HCEC 1CT (cell line): ENCODE data around the gene OSTN.
A peak's percentile ranks its signal among the peaks of the same experiment; 100 is the strongest.
"Not testable (repeated sequence)": the region's sequence is repeated elsewhere in the genome, so short reads cannot be mapped to it uniquely, and the experiment has no call there.

ENCODE experiments used
- DNase-seq: peaks from one replicate; pipeline ENCODE4 v3.0.0-alpha.2; 2017

Gene OSTN

DNA sequence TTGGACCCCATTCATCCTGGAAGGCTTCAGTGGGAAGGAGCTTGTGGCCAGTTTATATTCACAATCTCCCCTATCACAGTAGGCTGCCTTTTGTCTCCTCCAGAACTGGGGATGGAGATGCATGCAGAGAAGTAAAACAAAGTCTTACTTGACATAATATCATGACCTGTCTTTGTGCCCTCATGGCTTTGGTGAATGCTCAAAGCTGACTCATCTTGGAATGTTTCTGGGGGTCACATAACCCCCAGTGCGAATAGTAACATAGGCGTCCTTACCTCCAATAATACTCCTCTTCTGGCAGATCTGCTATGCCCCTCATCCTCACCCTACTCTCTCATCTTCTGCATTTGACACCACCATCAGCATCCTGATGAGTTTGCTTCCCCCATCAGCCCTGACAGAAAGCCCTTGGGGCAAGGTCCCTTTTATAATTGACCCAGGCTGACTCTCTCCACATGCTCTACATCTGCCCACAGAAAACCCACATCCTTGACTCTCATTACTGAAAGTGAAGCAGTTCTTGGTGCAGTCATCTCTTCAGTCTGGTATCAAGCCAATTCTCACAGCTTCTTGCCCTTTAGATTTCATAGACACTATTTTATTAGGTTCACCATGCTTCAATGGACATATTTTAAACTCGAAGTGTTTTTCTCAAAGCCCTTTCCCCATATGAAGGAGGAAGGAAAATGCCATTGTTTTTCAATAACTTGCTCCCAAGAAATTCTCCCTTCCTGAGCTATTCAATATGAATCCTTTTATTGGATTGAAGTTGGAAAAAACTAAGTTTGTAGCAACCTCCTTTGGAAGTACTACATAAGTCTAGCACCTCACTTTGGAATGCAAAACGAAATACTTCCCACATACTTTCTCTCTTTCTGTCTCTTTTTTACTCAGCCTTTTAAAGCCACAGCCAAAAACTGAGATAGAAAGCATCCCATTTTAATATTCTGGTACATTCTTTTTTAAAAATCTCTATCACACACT is 36.6 kb downstream of the OSTN start:
- peak; percentile 72 for DNase-seq

DNA sequence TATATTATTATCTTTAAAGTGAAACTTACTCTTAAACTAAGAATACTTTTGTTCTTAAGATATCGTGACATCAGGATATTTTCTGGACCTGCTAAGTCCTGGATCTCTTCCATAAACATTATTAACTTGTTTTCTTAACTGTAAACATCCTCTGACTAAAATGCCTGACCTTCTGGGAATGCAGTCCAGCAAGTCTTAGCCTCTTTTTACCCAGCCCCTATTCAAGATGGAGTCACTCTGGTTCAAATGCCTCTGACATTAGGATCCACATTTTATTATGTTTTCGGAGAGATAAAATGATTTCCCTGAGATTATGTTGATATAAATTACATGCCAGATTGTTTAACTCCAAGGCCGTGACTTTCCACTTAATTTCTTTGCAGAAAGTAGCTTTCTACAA is 37.6 kb downstream of the OSTN start:
- DNase-seq: peak; percentile 59

DNA sequence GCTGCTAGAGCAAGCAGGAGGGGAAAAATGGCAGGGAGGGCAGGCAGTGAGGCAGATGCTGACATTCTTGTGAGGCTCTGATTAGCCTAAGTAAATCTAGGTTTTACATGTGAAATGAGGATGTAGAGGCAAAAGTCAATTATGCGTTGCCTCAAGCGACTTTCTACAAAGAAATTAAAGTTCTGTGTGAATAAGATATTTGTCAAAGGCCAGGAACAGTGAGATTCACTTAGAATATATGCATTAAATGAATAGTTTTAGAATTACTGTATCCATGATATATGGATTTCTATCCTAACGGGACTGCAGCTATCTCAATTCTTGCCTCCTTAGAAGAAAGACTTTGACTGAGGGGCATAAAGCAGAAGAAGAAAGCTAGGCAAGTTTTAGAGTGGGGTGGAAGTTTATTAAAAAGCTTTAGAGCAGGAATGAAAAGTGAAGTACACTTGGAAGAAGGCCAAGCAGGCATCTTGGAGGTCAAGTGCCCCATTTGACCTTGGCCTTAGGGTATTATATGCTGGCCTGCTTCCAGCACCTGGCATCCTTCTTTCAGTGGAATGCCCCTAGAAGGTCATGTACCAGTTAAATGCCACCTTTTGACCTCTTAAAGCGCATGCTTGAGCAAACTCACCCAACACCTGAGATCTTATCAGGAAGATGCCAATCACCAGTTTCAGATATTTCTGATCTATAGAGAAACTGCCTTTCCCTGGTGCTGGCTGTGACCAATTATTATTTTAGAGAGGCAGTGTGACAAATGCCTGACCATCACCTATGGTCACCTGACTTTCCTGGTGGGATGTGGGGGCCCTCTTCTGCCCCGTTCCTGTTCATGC is 38.2 kb downstream of the OSTN start:
- DNase-seq: no peak

DNA sequence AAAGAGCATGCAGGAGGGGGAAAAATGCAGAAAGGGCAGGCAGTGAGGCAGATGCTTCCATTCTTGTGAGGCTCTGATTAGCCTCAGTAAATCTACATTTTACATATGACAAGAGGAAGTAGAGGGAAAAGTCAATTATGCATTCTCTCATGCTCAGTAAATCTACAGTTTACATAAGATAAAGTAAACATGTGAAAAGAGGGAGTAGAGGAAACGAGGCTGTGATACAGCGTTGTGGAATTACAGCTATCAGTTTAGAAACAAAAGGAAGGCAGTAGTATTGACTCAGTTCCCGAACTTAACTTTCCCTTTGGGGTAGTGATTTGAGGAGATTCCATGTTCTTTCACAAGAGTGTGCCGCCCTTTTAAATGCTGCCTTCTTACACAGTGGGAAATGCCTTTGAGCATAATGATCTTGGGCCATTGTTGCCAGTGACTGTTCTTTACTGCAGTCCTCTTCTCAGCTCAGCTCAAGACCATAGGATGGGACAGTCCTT is 39.3 kb downstream of the OSTN start:
- DNase-seq: peak; percentile 81

DNA sequence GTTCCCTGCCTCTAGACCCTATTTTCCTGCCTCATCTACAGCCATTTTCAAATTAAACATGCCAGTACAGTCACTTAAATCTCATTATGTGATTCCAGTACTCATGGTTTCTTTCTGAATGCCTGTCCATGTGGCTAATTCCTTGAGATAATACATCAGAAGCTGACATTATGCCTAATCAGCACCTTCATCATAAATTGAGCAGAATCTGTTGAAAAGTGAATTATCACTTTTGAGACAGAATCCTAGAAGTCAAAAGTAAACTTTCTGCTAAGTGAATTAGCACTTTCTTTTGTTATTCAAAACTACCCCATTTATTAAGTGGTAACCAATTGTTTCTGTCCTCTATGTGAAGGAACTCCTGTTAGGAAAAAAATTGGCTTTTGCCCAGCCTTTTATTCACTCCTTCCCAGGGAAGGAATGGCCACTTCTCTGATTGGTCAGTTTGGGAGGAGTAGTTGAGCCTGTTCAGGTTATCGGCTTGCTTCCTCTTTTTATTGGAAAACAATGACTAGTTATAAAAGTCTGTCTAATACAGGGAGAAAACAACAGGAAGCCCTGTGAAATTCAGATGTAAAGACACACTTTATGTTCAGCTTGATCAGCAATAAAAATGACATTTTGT is 40.5 kb downstream of the OSTN start:
- no peak for DNase-seq

DNA sequence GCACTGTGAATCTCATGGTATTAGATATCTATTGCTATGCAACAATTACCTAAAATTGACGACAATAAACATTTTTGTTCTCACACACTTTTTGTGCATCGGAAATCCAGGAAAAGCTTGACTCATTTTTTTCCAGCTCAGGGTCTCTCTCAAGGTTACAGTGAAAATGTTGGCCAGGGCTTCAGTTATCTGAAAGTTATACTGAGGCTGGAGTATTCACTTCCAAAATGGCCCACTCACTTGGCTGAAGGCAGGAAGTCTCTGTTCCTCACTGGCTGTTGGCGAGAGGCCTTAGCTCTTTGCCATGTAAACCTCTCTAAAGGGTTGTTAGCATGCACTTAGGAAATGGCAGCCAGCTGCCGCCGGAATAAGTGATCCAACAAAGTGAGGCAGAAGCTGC is 41.4 kb downstream of the OSTN start:
- DNase-seq: no peak

DNA sequence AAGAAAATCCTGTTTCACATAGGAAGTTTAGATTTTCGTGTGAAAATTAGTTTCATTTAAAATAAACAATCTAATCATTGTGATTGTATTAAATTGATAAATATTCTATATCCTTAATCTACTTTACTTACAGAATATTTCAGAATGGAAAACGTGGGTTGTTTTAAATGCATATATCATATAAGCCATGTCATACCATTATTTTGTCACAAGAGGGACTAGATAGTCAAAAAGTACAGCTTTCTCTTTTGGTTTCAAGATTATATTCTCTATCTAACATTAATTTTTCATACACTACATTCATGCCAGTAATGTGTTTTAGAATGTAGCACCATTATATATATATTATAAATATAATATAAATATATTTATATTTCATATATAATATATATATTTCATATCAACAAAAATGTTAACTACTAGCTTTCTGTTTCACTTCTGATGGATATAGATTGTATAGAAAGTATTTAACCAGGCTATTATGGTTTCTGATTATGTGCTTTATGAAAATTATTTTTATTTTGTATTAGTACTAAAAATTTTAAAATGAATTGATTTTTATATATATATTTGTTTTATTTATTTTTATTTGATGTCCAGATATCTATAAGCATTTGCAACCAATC is 45.3 kb downstream of the OSTN start:
- DNase-seq: peak; percentile 57

DNA sequence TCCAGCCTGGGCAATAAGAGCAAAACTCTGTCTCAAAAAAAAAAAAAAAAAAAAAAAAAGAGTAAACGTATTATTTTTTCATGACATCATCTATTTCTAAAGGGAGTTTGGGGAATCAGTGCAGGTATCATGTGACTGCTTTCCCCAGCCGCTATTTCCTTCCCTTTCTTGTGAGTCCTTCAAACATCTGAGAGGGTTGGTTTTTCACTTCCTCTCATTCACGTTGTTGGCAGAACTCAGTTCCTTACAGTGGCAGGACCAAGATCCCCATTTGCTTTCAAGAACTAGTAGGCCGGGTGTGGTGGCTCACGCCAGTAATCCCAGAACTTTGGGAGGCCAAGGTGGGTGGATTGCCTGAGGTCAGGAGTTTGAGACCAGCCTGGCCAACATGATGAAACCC is 47.0 kb downstream of the OSTN start:
- not testable (repeated sequence) for DNase-seq

DNA sequence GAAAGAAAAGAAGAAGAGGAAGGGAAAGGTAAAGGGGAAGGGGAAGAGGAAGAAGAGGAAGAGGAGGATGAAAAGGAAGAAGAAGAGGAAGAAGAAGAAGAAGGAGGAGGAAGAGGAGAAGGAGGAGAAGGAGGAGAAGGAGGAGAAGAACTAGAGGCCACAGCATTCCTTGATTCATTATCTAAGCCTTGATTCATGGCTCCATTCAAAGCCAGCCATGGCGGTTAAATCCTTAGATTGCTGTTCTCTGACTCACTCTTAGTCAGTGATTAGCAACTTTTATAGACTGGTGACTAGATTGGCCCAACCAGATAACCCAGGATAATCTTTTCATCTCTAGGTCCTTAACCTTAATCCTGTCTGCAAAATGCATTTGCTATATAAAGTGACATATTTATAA is 47.6 kb downstream of the OSTN start:
- peak; percentile 83 for DNase-seq

DNA sequence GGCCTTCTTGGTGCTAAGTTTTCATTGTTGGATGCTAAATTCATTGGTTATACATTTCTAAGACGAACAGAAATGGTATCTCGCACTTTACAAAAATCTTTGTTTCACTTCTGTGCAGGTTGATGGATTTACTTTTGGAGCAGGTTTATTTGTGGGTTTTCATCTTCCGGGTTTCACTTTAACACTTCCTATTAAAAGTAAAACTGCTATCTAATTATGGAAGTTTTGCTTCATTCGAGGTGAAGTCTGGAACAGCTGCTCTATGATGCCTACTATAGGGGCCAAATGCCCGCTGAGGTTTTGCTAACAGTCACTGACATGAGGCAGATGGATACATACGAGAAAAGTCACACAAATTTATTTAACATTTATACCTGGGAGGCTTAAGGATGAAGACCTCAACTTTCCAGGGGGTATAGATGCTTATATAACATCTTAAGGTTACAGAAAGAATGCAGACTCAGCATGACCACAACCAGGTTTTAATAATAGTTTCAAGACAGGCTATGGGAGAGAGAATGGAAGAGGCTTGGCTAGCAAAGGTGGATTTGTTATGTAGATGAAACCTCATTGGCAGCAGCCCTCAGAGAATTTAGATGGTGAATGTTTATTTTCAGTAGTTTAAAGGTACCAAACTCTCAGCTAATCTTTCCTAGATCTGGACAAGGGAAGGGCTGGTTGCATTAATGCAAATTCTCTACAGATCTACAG is 54.2 kb downstream of the OSTN start:
- DNase-seq: no peak

DNA sequence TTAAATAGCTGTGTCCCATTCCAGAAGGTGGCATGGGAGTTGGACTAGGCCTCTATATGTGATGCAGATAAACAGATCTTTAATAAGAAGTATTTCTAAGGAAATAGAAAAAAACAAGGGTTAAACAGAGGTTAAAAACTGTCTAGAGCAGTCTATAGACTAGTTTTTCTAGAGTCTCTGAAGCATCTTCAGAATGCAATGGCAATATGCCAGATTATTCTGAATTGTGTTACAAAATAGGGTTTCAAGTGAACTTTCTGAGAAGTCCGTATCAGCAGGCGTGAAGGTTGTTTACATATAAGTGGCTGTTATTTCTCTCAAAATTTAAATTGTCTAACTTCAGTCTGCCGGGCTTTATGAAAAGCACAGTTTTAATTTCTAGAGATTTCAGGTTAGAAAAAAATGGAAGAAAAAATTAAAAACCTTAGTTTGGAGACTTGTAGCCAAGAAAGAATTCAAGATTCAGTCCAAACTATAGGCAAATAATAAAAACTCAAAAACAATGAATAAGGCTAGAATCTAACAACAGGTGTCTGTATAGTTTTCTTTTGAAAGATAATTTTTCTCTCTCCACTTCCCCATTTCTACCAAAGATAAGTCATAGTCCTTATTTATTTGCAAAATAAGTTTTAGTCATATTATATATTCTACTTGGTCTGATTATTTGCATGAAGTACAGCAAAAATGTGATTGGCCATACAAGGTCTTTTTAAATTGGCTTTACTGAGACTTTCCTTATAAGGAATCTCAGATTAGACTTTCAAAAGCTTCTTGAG is 55.2 kb downstream of the OSTN start:
- DNase-seq: no peak

DNA sequence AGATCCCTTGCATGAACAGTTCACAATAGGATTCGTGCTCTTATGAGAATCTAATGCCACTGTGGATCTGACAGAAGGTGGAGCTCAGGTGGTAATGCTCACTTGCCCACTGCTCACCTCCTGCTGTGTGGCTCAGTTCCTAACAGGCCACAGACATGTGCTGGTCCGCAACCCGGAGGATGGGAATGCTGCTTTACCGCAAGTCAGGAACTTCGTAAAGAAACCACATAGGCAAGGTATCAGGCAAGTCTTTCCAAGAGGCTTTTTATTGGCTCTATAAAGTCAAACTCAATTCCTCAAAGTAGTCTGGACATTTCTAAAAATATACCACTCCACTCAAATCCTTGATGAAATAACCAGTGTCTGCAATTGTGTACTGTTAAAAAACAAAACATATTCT is 56.1 kb downstream of the OSTN start:
- no peak for DNase-seq

DNA sequence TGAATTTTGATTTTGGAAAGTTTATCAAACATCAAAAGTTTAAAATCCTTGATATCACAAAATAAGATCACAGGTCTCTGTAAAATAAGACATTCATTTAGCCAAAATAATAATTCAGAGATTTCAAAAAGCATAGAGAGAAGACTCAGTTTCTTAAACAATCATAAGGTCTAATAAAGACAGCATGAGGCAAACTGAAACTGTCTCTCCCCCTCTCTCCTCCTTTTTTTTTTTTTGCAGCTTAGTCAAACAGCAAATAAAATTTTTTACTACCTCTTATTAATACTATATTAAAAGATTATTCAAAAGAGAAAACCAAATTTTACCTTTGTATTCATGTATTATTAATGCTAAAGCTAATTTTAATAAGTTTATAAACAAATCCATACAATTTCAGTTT is 57.4 kb downstream of the OSTN start:
- DNase-seq: no peak

DNA sequence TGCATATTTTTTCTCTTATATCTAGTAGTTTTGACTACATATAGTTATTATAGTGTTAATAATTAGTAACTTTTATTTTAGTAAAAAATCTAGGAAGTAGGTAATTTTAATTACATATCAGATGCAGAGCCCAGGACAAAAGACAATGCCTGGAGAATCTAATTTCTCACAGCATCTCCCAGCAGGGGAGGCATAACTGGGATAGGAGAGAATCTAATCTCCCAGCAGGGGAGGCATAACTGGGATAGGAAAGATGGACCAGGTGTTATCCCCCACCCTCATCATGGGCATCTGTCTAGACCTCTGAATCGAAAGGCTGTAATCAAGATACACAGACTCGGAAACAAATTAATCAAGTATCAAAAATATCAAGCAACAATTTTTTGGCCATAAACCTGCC is 58.2 kb downstream of the OSTN start:
- DNase-seq: no peak

DNA sequence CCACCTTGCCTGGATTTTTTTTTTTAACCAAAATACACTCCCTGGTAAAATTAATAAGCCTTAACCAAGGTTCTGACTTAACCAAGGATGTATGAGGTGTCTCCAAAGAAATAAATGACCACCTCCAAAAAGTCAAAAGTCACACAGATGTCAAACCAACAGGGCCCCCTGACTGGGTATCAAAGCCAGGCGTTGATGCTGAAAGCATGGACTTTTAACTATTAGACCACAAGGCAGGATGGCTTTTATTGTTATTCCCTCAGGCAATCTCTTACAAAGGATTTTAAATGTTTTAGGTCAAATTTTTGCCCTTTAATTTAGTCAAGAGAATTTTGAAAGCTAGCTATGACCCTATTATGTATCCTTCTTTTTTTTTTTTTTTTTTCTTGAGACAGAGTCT is 60.4 kb downstream of the OSTN start:
- no peak for DNase-seq

DNA sequence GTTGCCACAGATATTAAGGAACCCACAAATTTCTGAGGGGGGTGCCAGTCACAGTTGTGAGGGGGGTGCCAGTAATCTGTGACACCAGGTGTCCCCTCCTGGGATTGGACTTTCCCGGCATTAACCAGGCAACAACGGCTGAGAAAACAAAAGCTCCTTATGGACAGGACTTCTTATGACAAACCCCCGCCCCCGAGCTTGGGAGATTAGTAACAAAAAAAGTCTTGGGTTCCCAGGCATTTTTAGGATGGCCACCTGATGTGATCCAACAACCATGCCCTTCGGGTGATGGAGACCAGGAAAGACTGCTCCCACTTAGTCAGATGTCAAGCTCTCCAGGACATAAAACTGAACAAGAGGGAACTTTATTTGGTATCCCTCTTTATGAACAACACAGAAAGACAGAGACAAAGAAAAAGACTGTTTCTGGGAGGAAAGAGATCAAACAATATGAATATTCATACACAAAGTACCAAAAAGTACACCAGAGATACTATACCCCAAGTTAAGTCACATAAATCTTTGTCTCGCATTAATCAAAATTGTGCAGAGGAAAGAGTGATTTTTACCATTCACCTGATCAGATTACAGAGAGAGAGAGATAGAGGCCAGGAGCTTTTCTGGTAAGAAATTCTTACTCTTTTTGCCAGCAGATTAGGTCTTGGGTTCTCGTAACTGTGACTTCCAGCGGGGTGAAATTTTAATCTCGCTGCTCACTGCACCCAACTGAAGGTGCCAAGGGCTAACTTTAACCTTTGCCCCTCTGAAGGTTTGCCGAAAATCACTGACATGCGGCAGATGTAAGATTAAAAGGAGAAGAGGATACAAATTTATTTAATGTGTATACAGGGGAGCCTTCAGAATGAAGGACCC is 61.6 kb downstream of the OSTN start:
- DNase-seq: no peak

DNA sequence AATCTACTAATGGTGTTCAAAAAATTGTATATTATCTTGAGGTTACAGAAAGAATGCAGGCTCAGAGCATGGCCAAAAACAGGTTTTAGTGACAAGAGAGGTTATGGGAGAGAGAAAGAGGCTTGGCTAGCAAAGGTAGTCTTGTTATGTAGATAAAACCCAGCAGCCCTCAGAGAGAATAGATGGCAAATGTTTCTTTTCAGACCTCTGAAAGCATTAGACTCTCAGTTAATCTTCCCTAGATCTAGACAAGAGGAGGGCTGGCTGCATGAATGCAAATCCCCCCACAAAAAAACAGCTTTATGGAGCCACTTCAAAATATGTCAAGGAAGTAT is 62.2 kb downstream of the OSTN start:
- DNase-seq: no peak

DNA sequence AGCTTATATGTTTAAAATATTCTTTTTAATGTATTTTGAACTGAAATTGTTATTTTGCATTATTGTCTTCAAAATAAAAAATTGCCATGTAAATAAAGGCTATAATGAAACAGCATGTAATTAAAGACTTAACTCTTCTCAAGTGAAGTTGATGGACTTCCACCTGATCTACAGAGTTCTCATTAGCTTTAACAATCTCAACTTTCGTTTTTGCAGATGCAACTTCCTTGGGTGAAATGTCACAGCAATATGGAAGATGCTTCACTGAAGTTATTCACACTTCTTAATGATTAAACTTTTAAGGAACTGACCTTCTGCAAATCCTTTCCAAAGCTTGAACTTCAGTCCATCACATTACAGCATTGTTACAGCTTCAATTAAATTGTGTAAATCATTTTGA is 63.6 kb downstream of the OSTN start:
- no peak for DNase-seq

DNA sequence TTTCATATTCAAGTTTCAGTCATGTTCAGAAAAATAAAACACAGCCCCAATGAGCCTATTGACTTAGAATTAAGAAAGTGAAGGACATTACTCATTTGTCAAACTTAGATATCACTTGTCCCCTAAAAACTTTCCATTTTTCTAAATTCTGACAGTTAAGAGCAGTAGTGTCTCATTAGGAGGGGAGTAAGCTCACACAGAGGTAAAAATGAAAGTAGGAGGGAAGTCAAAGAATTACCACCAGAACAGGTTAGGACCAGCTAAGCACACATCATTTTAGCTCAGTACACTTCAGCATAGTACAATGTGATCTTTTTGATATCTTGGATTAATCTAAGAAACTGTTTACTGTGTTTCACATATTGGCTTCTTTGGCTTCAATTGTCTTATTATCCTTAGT is 64.3 kb downstream of the OSTN start:
- no peak for DNase-seq

DNA sequence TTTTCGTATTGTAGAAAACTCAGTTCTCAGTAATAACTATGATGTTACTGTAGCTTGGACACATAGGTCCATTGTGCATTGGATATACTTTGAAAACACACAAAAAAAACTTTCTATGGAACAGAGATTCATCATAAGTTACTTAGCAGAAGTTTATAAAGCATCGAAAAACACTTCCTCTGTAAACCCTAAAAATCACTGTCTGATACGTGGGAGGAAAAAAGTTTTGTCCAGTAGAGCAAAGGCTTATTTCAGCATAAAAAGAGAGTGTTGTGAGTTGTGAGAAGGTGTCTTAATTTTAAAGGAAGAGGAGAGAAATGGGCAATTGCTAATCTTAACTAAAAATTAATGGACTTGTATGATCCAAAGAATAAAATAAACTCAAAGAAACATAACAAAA is 64.8 kb downstream of the OSTN start:
- DNase-seq: no peak
